ENCODE data around the gene CHI3L1.

CHI3L1 gene

GRCh38 chr1:203129501-203130231, 56.8 kb downstream of the CHI3L1 start:
- Histone ChIP-seq H3K36me3 (ENCODE audit: insufficient read depth, low read length) (no peaks in the 10 kb centered on the region), H4K20me1 (ENCODE audit: insufficient read depth, low read length) (peaks cover 7% of the 10 kb centered on the region; the same call in 1 of the 2 replicates), H3K4me1 (ENCODE audit: insufficient read depth, low read length) (no peaks in the 10 kb centered on the region), H3K9me3 (ENCODE audit: insufficient read depth, low read length, severe bottlenecking) (no peaks in the 10 kb centered on the region), H3K4me3 (ENCODE audit: low read depth in 1 of 2, low read length in 2 of 2) (no peak overlapping the region), H3K27me3 (ENCODE audit: insufficient read depth, low read length, poor library complexity) (peaks cover 15% of the 10 kb centered on the region), H3K9ac (ENCODE audit: low read depth, low read length) (no peak overlapping the region), H3K79me2 (ENCODE audit: insufficient read depth, low read length) (no peaks in the 10 kb centered on the region), H3K4me2 (ENCODE audit: insufficient read depth, low read length) (no peak overlapping the region), H2AFZ (ENCODE audit: low read depth, low read length) (no peak overlapping the region), H3K27ac (ENCODE audit: low read length) (no peak overlapping the region)
- no peak for TF ChIP-seq CTCF (IDR thresholded peaks at IDR 0.05; ENCODE audit: borderline replicate concordance, extremely low read depth, low read length, poor library complexity, severe bottlenecking)
- no peak for TF ChIP-seq EZH2 (IDR thresholded peaks at IDR 0.05; ENCODE audit: borderline replicate concordance, low read depth, low read length, severe bottlenecking)
- ATAC-seq (ENCODE audit: insufficient read depth, low read depth) (no peak), DNase-seq (no peak)

Data from DND-41 (cell line).